Stimulated activated CD8-positive, alpha-beta memory T cell treated with anti-CD3 and anti-CD28 coated beads, Interleukin-15, amount 100 ng/mL, for 24 hours (primary cell): ENCODE measurements around the gene EXOC3L2.
"Not testable (repeated sequence)": the region's sequence is repeated elsewhere in the genome, so short reads cannot be mapped to it uniquely, and the experiment has no call there.

Experiments
- DNase-seq: peaks from one replicate; pipeline ENCODE4 v3.0.0-alpha.2; 2020; ENCODE audit warnings: low read depth

Gene EXOC3L2

DNA sequence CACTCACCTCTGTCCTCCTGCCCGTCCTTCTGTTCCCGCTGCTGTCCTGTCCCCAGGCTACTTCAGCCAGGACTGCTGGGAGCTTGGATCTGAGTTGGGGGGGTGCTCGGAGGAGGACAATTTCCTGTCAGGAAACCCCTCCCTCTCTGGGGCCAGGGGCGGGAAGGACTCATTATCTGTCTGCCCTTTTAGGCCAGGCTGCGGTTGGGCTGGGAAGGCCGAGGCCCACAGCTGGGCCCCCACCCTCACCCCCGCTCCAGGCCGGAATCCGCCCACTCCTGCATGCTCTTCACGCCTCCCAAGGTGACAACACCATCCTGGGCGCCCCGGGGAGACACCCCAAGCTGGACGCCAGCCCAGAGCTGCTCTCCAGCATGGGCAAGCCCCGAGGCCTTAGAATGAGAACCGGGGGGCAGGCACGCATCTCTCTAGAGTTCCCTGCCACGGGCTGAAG, at the start of gene EXOC3L2:
EXOC3L2 (minus strand) TSS at position 74 of the 454 bp plus-strand sequence. CDS start 6,362 bp downstream, outside the sequence.
- no peak for DNase-seq

DNA sequence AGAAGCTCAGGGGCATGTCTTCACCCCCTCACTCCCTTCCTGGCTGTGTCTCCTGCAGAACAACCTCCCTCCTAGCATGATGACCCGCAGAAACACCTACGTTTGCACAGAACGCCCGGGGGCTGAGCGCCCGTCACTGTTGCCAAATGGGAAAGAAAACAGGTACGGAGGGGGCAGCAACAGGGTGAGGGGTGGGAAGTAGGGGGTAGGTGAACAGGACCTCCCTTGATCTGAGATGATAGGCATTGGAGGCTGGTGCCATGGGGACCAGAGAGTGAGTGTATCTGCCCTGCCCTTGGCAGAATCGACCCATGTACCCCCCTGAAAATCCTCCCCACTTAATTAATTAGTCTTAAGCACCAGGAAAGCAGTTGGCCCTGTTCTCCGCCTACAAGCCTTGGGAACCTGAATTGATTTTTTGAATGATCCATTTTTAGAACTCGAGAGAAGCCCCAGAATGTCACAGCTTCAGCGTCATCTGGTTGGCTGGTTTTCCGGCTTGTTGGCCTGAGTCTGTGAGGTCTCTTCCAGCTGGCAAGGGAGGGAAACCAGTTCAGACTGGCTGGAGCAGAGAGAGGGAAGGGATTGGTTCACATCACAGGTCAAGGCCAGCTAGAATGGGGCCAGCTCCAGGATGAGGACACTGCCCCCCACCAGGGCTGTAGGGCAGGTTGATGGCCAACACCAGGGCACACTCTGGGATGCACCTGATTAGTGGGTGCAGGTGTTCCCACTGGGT, 49.3 kb upstream of the EXOC3L2 start:
- no peak for DNase-seq

DNA sequence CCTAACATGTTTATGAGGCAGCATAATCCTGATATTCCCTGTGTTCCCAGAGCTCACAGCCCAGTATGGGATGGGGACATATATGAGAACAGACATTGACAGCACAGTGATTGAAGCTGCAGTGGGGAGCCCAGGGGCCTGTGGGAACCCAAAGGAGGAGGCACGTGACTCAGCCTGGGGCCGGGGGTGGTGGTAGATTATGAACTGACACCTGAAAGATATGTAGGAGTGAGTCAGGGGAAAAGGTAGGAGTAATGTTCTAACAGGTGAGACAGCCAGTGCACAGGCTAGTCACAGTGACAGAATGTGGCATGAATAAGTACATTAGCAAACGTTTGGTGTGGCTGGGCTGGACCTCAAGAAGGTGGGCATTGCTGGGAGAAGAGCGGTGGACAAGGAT, 48.5 kb upstream of the EXOC3L2 start:
- no peak for DNase-seq

DNA sequence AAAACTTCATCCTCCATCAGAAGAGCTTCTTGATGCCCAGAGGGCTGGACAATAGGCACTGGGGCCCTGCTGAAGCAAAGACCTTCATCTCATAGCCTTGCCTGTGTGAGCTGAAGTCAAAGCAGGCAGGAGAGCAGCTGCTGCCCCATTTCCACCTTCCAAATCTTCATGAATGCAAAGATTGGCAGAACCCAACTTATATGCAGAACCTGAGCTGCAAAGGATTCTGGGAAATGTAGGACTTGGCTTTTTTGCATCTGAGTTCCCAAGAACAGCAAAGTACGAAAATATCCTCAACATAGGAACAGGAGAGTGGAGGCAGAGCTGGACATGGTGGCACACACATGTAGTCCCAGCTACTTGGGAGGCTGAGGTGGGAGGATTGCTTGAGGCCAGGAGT, 46.6 kb upstream of the EXOC3L2 start:
- no peak for DNase-seq

DNA sequence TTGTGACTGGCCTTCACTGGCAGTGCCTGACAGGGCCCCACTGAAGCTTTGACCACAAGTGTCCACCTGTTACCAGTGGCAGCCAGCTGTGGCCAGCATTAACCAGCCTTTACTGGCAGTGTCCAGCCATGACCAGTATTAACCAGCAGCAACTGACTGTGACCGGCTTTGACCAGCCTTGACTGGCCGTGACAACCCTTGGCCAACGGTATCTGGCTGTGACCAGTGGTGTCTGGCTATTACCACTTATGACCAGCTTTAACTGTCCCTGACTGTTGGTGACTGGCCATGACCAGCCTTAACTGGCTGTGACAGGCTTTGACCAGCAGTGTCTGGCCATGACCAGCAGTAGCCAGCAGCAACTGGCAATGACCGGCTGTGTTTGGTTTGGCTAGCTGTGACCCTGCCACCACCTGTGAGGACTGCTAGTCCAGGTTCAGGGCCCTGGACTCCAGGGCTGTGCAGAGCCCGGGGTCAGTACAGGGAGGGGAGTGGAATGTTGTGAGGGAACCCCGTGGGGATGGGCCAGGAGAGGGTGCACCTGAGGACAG, 45.2 kb upstream of the EXOC3L2 start:
- DNase-seq: no peak

DNA sequence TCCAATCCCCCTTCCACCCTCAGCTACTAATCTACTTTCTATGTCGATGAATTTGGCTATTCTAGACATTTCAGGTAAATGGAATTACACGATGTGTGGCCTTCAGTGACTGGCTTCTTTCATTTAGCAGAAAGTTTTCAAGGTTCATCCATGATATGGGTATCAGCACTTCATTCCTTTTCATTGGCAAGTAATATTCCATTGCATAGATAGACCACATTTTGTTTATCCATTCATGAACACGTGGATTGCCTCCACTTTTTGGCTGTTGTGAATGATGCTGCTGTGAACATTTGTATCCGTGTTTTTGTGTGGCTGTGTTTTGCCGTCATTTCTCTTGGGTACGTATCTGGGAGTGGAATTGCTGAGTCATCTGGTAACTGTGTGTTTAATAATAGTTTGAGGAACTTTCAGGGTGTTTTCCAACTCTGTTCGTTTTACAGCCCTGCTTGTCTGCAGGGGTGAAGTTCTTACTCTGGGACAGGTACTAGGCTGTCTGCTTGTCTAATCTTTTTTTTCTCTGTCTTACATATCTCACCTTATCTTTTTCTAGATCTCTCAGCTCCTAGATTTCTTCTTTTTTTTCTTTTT, 38.3 kb upstream of the EXOC3L2 start:
- DNase-seq: no peak

DNA sequence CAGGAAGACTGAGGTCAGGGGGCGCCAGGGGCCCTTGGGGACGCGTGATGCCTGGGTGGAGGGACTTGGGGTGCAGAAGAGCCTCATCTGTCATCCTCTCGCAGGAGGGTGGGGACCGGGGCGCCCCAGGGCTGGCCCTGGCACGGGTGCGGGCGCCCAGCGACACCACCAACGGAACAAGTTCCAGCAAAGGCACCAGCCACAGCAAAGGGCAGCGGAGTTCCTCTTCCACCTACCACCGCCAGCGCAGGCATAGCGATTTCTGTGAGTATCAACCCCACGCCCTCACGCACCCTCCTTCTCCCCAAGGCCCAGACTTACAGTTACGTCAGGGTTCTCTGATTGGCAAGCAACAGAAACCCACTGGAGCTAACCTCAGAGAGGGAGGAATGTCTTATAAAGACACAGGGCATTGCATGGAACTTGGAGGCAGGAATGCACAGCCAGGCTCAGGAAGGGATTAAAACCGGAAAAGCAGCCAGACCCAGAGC, 35.3 kb upstream of the EXOC3L2 start:
- DNase-seq: no peak

DNA sequence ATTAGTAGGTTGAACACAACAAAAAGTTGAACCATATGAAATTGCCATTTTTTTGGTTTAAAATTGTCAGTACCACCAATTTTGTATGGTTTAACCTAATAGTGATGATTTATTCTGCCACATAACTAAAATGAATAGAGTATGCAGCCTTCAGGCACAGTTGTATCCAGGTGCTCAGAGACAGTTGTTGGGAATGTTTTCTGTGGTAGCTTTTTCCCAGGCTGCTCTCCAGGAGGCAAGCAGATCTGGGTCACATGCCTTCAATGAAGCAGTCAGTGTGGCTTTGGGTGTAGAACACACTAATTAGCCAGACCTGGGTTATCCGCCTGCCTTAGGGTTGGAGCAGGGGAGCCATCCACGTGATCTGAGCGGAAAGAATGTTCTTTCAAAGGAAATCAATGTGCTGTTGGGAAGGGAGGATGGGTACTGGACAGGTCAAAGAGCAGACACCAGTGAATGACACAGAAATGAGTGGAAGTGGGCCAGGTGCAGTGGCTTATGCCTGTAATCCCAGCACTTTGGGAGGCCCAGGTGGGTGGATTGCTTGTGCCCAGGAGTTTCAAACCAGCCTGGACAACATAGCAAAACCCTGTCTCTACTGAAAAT, 34.5 kb upstream of the EXOC3L2 start:
- no peak for DNase-seq

DNA sequence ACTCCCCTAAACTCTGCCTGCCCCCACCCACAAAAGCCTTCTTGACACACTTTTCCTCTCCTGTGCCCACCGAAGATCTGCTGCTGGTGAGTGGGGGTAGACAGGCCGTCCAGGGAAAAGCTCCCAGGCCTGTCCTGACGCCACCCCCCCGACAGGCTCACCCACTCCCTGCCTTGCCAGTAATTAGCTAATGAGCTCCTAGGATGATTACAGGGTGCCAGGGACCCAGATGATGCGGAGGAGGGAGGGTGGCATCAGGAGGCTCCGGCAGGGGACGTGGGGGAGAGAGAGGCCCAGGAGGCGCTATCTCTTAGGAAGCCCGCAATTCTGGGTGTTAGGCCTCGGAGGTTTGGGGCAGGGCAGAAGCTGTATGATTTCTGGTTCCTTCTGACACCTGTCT, 32.9 kb upstream of the EXOC3L2 start:
- DNase-seq: no peak

DNA sequence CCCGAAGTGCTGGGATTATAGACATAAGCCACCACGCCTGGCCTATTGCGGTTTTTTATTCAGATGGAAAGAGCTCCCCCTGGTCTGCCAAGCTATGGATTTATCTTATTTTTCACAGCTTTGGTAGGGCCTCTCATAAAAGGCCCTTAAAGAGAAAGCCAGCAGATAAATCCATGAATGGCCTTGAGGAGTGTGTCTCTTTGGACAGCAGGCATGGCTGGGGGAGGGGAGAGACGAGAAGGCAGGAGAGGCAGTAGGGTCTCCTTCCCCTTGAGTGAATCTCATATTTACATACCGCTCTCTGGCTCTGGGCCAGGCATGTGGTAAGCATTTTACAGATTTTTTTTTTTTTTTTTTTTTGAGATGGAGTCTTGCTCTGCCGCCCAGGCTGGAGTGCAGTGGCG, 31.1 kb upstream of the EXOC3L2 start:
- DNase-seq: no peak

DNA sequence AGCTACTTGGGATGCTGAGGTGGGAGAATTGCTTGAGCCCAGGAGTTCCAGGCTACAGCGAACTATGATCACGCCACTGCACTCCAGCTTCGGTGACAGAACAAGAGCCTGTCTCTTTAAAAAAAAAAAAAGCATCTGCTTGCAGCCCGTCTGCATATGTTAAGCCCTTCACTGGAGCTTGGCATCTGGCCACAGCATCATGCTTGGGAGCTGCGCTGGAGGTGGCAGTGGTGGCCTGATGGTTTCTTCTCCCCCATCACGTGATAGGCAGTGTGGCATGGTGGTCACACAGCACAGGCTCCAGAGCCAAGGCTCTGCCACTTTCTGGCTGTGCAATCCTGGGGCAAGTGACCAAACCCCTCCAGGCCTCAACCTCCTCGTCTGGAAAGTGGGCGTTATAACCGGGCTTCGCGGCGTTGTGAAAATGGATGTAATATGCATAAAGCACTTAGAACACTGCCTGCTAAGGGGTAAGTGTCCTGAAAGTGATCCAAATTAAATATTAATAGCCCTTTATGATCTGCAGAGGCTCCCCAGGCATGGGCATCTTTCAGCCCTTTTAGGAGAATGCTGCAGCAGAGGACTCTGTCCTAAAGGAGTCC, 30.3 kb upstream of the EXOC3L2 start:
- DNase-seq: no peak

DNA sequence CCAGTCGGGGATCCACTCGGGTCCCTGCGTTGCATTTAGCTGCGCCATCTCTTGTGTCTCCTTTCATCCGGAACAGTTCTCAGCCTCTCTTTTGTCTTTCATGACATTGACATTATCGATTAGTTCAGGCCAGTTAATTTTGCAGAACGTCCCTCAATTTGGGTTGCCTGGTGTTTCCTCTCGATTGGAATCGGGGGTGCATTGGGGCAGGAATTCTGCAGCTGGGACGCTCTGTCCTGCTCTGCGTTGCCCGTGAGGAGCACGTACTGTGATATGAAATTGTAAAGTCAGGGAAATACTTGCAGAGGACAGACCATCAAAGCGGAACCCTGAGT, 28.3 kb upstream of the EXOC3L2 start:
- DNase-seq: no peak

DNA sequence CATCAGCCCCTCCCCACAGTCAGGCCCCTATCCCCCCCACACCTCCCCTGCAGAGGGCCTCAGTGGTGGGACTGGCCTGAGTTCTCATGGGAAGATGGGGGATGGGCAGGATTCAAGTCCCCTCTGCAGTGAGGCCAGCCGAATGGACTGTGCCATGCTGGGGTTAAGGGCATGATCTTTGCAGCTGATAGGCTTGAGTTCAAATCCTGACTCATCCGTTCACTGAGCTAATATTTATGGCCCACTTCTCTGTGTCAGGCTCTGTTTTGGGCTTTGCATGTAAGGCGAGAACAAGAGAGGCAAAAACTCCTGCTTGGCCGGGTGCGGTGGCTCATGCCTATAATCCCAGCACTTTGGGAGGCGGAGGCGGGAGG, 26.5 kb upstream of the EXOC3L2 start:
- no peak for DNase-seq

DNA sequence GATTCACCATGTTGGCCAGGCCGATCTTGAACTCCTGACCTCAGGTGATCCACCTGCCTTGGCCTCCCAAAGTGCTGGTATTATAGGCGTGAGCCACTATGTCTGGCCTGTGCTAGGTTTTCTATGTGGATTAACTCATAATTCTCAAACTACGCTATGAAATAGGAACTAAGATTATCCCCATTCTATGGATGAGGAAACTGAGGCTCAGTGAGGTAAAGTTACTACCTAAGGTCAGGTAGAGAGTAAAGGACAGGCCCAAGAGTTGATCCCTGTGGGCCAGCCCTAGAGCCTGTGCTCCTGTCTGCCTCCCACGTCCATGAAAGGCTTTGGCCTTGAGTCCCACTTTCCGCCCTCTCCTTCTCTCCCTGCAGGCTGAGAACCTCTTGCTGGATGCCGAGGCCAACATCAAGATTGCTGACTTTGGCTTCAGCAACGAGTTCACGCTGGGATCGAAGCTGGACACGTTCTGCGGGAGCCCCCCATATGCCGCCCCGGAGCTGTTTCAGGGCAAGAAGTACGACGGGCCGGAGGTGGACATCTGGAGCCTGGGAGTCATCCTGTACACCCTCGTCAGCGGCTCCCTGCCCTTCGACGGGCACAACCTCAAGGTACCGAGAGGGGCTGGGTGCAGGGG, 26.0 kb upstream of the EXOC3L2 start:
- no peak for DNase-seq

DNA sequence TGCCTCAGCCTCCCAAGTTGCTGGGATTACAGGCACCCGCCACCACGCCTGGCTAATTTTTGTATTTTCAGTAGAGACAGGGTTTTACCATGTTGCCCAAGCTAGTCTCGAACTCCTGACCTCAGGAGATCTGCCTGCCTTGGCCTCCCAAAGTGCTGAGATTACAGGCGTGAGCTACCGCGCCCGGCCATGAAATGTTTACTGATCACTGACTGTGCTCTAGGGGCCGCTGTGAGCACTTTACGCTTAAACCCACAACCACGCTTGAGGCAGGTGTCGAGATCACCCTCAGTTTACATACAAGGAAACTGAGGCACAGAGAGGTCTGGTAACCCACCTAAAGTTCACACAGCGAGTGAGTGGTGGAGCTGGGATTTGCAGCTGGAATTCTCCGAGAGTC, 24.7 kb upstream of the EXOC3L2 start:
- not testable (repeated sequence) for DNase-seq

DNA sequence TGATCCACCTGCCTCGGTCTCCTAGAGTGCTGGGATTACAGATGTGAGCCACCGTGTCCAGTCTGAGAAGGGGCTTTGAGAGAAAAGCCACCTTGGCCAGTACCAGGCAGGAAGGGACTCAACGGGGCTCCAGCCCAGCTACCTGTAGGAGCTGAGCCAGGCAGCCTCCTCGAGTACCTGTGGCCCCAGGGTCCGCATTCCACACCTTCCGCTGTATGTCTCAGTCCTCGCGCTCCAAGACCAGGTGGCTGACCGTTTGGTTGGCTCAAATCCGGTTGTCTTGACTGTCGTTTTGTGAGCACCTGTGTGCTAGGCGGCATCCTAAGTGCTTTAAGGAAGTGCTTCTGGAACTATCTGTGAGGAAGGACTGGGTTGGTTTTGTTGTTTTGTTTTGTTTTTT, 22.1 kb upstream of the EXOC3L2 start:
- DNase-seq: no peak

DNA sequence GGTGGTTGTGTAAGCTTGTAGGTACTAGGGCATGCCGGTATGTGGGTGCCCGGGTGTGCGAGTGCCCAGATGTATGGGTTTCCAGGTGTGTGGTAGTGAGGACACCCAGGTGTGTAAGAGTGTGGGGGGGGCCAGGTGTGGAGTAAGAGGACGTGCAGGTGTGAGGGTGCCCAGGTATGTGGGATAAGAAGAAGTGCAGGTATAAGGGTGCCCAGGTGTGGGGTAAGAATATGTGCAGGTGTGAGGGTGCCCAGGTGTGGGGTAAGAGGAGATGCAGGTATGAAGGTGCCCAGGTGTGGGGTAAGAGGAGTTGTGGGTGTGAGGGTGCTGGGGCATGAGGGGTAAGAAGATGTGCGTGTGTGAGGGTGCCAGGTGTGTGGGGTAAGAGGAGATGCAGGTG, 20.2 kb upstream of the EXOC3L2 start:
- no peak for DNase-seq

DNA sequence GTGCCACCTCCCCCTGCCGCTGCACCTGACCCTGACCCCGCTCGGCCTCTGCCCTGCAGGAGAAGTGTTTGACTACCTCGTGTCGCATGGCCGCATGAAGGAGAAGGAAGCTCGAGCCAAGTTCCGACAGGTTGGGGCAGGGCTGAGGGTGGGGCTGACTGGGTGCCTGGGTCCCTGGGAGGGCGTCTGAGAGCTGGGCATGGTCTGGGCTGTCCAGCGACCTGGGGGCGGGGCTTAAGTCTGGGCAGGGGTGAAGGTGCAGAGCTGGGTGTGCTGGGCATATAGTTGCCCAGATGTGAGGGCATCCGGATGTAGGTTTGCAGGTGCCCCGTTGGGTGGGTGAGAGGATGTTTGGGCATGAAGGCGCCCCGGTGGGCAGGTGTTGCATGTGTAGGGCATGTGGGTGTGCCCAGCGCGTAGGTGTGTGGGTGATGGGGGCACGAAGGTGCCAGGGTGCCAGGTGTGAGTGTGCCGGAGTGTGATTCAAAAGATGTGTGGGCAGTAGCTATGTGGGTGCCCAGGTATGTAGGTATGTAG, 19.6 kb upstream of the EXOC3L2 start:
- DNase-seq: no peak

DNA sequence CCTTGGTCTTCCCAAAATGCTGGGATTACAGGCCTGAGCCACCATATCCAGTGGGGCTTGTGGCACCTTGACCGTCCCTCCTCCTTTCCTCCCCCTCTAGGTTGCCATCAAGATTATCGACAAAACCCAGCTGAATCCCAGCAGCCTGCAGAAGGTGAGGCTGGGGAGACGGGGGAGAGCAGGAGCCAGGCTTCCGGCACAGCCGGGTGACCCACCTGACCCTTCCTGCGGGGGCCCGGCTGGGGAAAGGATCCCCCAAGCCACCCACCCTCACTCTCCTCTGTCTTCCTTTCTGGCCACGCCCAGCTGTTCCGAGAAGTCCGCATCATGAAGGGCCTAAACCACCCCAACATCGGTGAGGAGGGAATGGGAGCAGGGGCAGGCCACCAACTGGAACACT, 17.8 kb upstream of the EXOC3L2 start:
- DNase-seq: no peak

DNA sequence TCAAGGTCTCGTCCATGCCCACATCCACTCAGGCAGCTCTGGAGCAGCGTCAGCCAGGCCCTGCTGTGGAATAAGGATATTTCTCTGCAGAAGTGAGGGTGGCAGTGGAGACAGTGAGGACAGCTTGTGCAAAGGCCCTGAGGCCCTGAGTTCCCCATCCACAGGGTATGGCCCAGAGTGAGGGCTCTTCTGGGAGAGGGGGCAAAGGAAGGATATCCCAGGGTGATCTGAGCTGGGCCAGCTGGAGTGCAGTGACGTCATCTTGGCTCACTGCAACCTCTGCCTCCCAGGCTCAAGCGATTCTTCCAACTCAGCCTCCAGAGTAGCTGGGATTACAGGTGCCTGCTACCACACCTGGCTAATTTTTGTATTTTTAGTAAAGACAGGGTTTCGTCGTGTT, 17.4 kb upstream of the EXOC3L2 start:
- no peak for DNase-seq

DNA sequence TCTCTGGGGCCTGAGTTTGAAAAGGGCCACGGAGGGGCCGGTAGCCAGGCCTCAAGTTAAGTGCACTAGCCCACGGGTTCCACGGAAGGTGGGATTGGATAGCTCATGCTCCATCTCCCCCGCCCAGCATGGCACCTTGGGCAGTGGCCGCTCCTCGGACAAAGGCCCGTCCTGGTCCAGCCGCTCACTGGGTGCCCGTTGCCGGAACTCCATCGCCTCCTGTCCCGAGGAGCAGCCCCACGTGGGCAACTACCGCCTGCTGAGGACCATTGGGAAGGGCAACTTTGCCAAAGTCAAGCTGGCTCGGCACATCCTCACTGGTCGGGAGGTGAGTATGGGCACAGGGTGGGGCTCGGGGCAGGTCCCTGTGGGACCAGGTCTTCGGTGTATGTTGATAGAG, 13.7 kb upstream of the EXOC3L2 start:
- DNase-seq: no peak

DNA sequence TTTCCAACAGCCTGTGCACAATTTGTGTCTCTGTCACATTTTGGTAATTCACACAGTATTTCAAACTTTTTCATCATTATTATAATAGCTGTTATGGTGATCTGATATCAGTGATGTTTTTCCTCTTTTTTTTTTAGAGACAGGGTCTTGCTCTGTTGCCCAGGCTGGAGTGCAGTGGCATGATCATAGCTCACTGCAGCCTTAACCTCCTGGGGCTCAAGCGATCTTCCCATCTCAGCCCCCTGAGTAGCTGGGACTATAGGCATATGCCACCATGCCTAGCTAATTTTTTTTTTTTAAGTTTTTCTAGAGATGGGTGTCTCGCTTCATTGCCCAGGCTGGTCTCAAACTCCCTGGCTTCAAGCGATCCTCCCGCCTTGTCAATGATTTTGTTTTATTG, 11.6 kb upstream of the EXOC3L2 start:
- DNase-seq: no peak
